22Rv1 (cell line): Measurements from ENCODE around the gene CDK5RAP2.

ENCODE experiments used
- H3K27ac ChIP-seq: fragments of 450-650 bp; 2 replicates; pipeline ENCODE4 v1.5.1; 2017
- CTCF ChIP-seq: fragments of 450-650 bp; IDR thresholded peaks from 2 replicates; pipeline ENCODE4 v1.5.1; 2017; ENCODE audit warnings: mild to moderate bottlenecking
- ZFX ChIP-seq: fragments of 450-650 bp; IDR thresholded peaks from 2 replicates; pipeline ENCODE4 v1.6.1; 2017; ENCODE audit warnings: antibody characterized with exemption, borderline replicate concordance

Gene CDK5RAP2

GRCh38 chr9:120580051-120580896 lies at the start of gene CDK5RAP2:
TSS of gene CDK5RAP2 (minus strand) at chr9:120580167. CDS start at chr9:120579978, 189 bp downstream.
- peak within 1 kb of the TSS; percentile 70 for H3K27ac ChIP-seq
- TF ChIP-seq ZFX, result no peak
- no peak for TF ChIP-seq CTCF

- peak overlapping the region; percentile 57 for H3K27ac ChIP-seq
Measured at GRCh38 chr9:120628925-120629497, 49.0 kb upstream of the CDK5RAP2 start.

GRCh38 chr9:120628207-120628924 lies 48.4 kb upstream of the CDK5RAP2 start:
- peak overlapping the region; percentile 57 for H3K27ac ChIP-seq
- no peak for TF ChIP-seq CTCF
- TF ChIP-seq ZFX, result no peak

- TF ChIP-seq CTCF, result no peak
- TF ChIP-seq ZFX, result no peak
- 0 out of 2 replicates have a peak overlapping the region, but pooled peaks have one; percentile 2 for H3K27ac ChIP-seq
Measured at GRCh38 chr9:120627073-120627472, 47.1 kb upstream of the CDK5RAP2 start.

GRCh38 chr9:120626512-120626911 lies 46.5 kb upstream of the CDK5RAP2 start:
- TF ChIP-seq ZFX, result no peak
- TF ChIP-seq CTCF, result no peak
- H3K27ac ChIP-seq, result 0 out of 2 replicates have a peak overlapping the region, but pooled peaks have one; percentile 2

GRCh38 chr9:120625222-120625621 lies 45.3 kb upstream of the CDK5RAP2 start:
- TF ChIP-seq ZFX, result no peak
- no peak for TF ChIP-seq CTCF
- H3K27ac ChIP-seq, result no peak overlapping the region

- TF ChIP-seq ZFX, result no peak
- no peak for TF ChIP-seq CTCF
- H3K27ac ChIP-seq, result no peak overlapping the region
Measured at GRCh38 chr9:120622790-120623189, 42.8 kb upstream of the CDK5RAP2 start.
